Measurements from ENCODE around the gene FRY.

The FRY gene

DNA sequence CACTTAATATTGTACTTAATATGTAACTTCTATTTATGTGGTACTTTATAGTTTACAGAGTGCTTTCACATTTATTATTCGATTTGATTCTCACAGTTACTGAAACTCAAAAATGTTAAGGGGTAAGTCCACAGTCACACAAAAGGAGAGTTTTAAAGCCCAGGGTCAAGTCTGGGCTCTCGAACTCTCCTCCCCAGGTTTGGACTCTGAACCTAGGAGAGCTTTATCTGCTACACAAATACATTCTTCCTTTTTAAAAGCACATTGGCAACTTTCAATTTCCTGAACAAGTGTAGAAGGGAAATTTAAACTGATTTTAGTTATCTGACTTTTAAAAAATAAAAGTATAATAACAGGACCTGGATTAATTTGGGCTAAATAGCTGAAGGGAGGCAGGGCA is 144.4 kb downstream of the FRY start:
- DNase-seq (ENCODE audit: low read depth) = no peak

DNA sequence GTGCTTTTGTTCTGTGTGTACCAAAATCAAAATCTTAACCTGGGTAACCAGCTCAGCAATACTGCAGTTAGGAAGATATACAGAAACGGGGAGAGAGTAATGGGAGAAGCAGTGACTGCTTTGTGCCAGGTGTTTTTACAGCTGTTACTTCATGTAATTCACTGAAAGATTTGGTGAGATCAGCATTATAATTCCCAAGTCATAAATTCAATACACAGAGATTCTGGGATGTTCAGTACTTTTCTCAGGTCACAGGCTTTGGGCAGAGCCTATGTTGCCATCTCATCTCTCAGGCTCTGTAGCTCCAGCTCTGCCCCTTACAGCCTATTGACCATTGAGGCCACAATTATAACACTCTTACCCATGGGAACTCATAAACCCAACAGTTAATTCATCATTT is 145.1 kb downstream of the FRY start:
- no peak for DNase-seq (ENCODE audit: low read depth)

- no peak for DNase-seq (ENCODE audit: low read depth)
These were observed 147.2 kb downstream of the FRY start for GRCh38 chr13:32178763-32179162.

GRCh38 chr13:32179708-32180107 is 148.1 kb downstream of the FRY start:
- DNase-seq (ENCODE audit: low read depth) = no peak

GRCh38 chr13:32187651-32188050 is 156.1 kb downstream of the FRY start:
- no peak for DNase-seq (ENCODE audit: low read depth)

GRCh38 chr13:32191452-32191998 is 160.0 kb downstream of the FRY start:
- DNase-seq (ENCODE audit: low read depth) = no peak

GRCh38 chr13:32195713-32196112 is 164.1 kb downstream of the FRY start:
- DNase-seq (ENCODE audit: low read depth) = no peak

DNA sequence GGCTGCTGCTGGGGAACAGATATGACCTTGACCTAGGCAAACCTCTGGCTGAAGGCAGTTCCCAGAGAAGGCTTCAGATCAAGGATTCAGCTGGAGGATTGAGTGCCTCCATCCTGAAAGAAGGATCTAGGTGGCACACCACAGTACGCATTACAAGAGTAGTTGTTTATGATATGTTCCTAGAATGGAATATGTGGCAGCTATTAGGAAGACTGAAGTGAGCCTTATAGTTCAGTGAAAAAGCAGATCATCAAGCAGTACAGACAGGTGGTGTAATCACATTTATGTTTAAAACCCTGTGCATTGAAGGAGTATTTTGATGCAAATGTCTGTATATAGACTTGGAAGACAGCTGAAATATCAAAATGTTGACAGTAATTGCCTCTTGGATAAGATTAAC is 167.6 kb downstream of the FRY start:
- no peak for DNase-seq (ENCODE audit: low read depth)

- no peak for DNase-seq (ENCODE audit: low read depth)
These were observed 169.2 kb downstream of the FRY start for GRCh38 chr13:32200741-32201140.

- no peak for DNase-seq (ENCODE audit: low read depth)
These were observed 170.2 kb downstream of the FRY start for GRCh38 chr13:32201809-32202208.

DNA sequence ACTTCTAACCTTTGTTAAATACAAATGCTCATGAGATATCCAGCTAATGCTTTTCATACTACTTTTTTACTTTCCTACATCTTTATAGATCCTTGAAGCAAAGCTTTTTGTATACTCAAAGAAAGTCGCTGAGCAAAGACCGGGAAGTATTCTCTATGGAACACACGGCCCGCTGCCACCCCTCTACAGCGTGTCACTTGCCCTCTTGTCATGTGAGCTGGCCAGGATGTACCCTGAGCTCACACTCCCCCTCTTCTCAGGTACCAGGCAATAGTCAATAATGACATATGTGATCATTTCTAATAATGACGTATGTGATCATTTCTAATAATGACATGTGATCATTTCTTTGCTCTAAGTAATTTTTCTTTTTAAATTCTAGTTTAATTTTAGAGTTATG is 170.7 kb downstream of the FRY start:
- no peak for DNase-seq (ENCODE audit: low read depth)

DNA sequence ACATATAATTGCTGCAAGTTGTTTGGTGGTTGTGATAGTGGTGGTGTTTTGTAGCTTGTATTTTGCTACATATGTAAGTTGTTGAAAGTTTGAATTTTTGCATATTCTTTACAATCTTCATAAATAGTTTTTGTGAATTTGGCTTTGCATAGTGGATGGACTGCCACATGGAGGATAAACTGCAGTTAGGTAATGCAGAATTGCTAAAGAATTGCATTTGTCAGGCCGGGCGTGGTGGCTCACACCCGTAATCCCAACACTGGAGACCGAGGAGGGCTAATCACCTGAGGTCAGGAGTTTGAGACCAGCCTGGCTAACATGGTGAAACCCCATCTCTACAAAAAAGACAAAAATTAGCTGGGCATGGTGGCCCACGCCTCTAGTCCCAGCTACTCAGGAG is 171.6 kb downstream of the FRY start:
- DNase-seq (ENCODE audit: low read depth) = no peak

GRCh38 chr13:32203736-32204135 is 172.2 kb downstream of the FRY start:
- no peak for DNase-seq (ENCODE audit: low read depth)

GRCh38 chr13:32205431-32206096 is 174.0 kb downstream of the FRY start:
- no peak for DNase-seq (ENCODE audit: low read depth)

DNA sequence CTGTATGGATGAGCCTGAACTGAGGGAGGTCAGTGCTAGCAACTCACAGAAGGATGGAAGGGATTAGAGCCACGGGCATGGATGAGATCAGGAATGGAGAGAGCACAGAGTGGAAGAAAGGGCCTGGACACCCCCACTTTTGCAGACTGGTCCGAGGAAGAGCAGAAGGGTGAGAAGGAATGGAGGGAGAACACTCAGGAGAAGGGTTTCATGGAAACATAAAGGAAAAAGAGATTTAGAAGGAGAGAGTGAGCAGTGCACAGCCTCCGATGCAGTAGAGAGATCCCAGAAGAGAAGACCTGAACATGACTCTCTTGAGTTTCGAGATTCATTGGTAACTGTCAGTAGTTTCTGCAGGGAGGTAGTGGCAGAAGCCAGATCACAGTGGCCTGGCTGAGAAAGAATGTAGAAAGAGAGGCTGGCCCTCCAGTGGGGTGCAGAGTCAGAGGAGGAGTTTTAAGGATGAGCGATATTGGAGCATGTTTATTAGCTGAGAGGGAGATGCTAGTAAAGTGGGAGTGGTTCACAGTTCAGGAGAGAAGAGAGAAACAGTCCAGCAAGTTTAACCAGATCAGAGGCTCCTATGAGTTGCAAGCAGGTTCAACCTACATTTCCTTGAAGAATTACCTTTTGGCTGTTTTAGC is 174.6 kb downstream of the FRY start:
- no peak for DNase-seq (ENCODE audit: low read depth)

DNA sequence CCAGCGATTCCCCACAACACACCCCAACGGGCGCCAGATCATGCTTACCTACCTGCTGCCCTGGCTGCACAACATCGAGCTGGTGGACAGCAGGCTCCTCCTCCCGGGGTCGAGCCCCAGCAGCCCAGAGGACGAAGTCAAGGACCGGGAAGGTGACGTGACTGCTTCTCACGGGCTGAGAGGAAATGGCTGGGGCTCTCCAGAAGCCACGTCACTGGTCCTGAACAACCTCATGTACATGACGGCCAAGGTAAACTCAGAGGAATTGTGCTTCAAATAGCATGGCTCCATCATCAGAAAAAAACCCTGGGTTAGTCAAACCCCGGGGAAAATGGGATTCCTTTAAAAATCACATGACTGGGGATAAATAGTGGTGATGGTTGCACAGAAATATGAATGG is 177.3 kb downstream of the FRY start:
- no peak for DNase-seq (ENCODE audit: low read depth)

- DNase-seq (ENCODE audit: low read depth) = no peak
These were observed 178.1 kb downstream of the FRY start for GRCh38 chr13:32209652-32210051.

- no peak for DNase-seq (ENCODE audit: low read depth)
These were observed 178.5 kb downstream of the FRY start for GRCh38 chr13:32210101-32210500.

DNA sequence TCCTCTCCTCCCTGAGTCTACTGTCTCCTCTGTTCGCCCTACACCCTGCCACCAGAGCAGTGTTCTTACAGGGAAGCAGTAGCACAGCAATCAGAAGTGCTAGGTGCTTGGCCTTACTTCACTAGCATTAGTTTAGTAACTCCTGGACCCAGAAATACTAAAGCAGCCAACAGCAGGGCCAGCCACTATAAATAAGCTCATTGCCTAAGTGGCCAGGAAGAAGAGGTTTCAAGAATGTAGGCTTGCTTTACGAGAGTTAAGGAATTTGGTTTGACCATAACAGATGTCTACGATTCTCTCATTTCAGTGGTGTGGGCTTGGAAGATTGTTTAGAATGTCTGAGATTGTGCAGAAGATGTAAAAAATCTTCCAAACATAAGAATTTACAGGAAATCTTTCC is 180.2 kb downstream of the FRY start:
- peak; percentile 10 for DNase-seq (ENCODE audit: low read depth)

GRCh38 chr13:32212421-32212820 is 180.8 kb downstream of the FRY start:
- DNase-seq (ENCODE audit: low read depth) = peak; percentile 33

DNA sequence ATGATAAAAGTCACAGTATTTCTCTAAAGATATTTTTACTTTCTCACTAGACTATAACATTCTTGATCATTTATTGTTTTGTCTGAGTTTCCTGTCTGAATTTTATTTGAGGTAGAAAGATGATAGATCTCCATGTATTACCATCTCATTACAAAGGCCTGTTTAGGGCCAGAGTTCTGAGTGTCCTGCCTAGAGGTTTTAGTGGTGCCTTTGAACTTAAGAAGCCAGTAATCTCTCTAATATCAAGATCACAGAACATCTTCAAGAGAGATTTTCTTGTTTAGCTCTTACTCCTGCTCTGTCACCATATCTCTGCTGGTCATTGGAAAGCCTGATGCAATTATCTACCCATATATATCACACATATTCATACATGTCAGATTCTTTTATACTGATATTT is 182.1 kb downstream of the FRY start:
- DNase-seq (ENCODE audit: low read depth) = no peak

DNA sequence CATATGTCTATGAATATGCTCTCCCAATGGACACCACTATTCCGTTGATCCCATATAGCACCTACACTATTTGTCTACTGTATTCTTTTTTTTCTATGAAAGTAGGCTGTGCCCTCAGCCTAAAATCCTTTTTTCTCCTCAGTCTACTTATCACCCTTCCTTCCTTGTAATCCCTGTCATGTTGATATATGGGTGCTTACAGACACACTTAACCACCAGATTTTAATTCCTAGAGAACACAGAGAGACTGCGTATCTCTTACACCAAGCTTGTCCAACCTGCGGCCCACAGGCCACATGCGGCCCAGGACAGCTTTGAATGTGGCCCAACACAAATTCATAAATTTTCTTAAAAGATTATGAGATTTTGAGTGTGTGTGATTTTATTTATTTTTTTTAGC is 182.5 kb downstream of the FRY start:
- no peak for DNase-seq (ENCODE audit: low read depth)

DNA sequence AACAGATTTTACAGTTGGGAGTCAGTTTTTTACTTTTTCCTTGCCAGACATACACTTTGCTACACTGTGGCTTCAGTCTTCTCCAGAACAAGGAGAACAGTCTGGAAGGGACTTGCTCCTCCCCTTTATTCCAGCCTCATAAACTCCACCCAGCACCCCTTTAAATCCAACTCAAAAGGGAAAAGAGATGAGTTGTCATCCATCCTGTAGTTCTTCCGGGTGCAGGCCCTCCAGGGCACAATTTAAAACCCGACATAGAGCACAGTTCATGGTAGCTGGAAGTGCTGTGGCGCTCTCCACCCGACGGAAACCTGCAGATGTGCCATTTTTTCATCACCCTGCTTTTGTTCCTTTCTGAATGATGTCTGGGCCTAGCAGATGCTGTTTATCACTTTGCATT is 184.7 kb downstream of the FRY start:
- no peak for DNase-seq (ENCODE audit: low read depth)
